ENCODE measurements around the gene CDIP1. TPM values are rescaled to one million over a fixed set of nuclear protein-coding genes. Genes with fewer than 3 reads are reported as not detected.

Gene CDIP1
- total and polyA plus RNA-seq, 10 of the 15 experiments (the other 5 are each of a cell fraction or from before 2014, with no cell fraction given) = 6.1 to 32.4 (median 13.6) TPM

DNA sequence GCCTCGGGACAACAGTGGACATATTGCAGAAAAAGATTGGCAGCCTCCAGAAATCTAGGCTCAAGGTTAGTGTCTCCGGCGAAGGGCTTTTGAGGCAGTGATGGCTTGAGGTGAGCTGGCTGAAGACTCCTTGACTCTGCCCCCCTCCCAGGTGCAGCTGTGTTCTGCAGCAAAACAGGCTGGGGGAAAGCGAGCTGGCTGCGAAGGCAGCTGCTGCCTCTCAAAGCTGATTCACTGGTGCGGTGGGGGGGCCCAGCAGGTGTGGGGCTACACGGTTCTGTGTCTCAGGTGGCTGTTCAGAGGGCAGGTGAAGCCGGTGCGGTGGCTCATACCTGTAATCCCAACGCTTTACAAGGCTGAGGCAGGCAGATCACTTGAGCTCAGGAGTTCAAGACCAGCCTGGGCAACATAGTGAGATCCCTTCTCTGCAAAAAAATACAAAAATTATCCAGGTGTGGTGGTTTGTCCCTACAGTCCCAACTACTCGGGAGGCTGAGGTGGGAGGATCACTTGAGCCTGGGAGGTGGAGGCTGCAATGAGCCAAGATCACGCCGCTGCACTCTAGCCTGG is 40.5 kb upstream of the CDIP1 start:
- no peaks in the 10 kb centered on the region for H3K9me3 ChIP-seq (replicated peaks; ENCODE audit: control insufficient read depth, insufficient read depth, low read length)
- ChIA-PET RAD21 (ENCODE audit: unreplicated experiment) (interaction anchor here (0.7 kb wide), 1 partner anchor 227 kb away, joined by 3 read pairs; no protein-coding TSS in a partner anchor), CTCF (no interaction called here), POLR2A (no interaction called here), SMC1A (ENCODE audit: uncharacterized antibody, unreplicated experiment) (no interaction called here)
- H3K27me3 ChIP-seq (replicated peaks in 1 of 2; ENCODE audit: control insufficient read depth in 2 of 2, insufficient read depth in 2 of 2, low read length in 1 of 2) = no peaks in the 10 kb centered on the region; a peak in 1 of 4 replicates
- H3K4me1 ChIP-seq (ENCODE audit: control insufficient read depth, insufficient read depth, low read length) = no peaks in the 10 kb centered on the region
- TF ChIP-seq RFX5 (IDR thresholded peaks at IDR 0.05; ENCODE audit: low read depth, low read length) (no peak), MXI1 (IDR thresholded peaks at IDR 0.05; ENCODE audit: low read depth, low read length) (no peak), POLR2AphosphoS2 (IDR thresholded peaks at IDR 0.05; ENCODE audit: low read depth, low read length) (no peak), NFYB (IDR thresholded peaks at IDR 0.05; ENCODE audit: insufficient read depth, low read depth, low read length) (no peak), RELA (IDR thresholded peaks at IDR 0.05; ENCODE audit: borderline replicate concordance, partially characterized antibody) (no peak), TARDBP (IDR thresholded peaks at IDR 0.05; ENCODE audit: borderline replicate concordance) (no peak), NFXL1 (IDR thresholded peaks at IDR 0.05; ENCODE audit: borderline replicate concordance) (no peak), TBL1XR1 (IDR thresholded peaks at IDR 0.05; ENCODE audit: low read depth, low read length) (no peak)
- H3K4me2 ChIP-seq (ENCODE audit: control insufficient read depth, insufficient read depth) = no peak overlapping the region
- in situ Hi-C loops (cut with MboI) (no loop called here), intact Hi-C loops (cut with micrococcal nuclease; ENCODE audit: unreplicated experiment) (no loop called here)
- H3K79me2 ChIP-seq (ENCODE audit: control insufficient read depth, insufficient read depth, low read length) = no peaks in the 10 kb centered on the region
- WGBS (ENCODE audit: insufficient coverage, insufficient replicate concordance, low lambda C conversion rate, missing lambda C conversion rate) = 53% methylated on average over 13 of the region's 13 CpGs
- no peak for ATAC-seq
- no peak for DNase-seq (ENCODE audit: low read depth, low spot score)
- no peak overlapping the region for H3K27ac ChIP-seq (ENCODE audit: control insufficient read depth, insufficient read depth)
- H3K4me3 ChIP-seq = no peak overlapping the region
- no peaks in the 10 kb centered on the region for H3K36me3 ChIP-seq (ENCODE audit: control insufficient read depth in 2 of 2, insufficient read depth in 2 of 2, low read length in 1 of 2)
- BruUV-seq (replicated peaks) = no TSS peak
- no peaks in the 10 kb centered on the region for H4K20me1 ChIP-seq (ENCODE audit: control insufficient read depth, insufficient read depth)
- no peak for FAIRE-seq
- no peak overlapping the region for H2AFZ ChIP-seq (ENCODE audit: control insufficient read depth, low read depth, low read length)
- no peak overlapping the region for H3K9ac ChIP-seq (ENCODE audit: control insufficient read depth, insufficient read depth, low read length)

DNA sequence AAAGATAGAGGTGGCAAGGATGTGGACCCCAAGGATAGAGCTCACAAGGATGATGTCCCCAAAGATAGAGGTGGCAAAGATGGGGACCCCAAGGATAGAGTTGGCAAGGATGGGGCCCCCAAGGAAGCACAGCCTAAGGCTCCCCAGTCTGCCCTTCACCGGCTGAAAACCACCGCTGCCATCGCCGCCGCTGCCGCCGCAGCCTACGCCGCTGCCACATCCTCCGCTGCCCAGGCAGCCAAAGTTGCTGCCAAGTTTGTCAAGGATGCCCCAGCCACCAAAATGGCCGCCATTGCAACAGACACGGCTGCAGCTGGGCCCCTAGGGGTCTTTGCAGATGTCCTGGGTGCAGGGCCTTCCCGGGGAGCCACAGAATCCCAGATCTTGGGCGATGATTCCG is 37.4 kb upstream of the CDIP1 start:
- ChIA-PET SMC1A (ENCODE audit: uncharacterized antibody, unreplicated experiment) (no interaction called here), POLR2A (no interaction called here), CTCF (no interaction called here), RAD21 (ENCODE audit: unreplicated experiment) (no interaction called here)
- intact Hi-C loops (cut with micrococcal nuclease; ENCODE audit: unreplicated experiment) = no loop called here
- Histone ChIP-seq H3K4me1 (ENCODE audit: control insufficient read depth, insufficient read depth, low read length) (no peaks in the 10 kb centered on the region), H3K9me3 (replicated peaks; ENCODE audit: control insufficient read depth, insufficient read depth, low read length) (no peaks in the 10 kb centered on the region), H3K36me3 (ENCODE audit: control insufficient read depth in 2 of 2, insufficient read depth in 2 of 2, low read length in 1 of 2) (no peaks in the 10 kb centered on the region), H3K27me3 (replicated peaks in 1 of 2; ENCODE audit: control insufficient read depth in 2 of 2, insufficient read depth in 2 of 2, low read length in 1 of 2) (no peaks in the 10 kb centered on the region; a peak in 1 of 4 replicates), H2AFZ (ENCODE audit: control insufficient read depth, low read depth, low read length) (no peak overlapping the region), H3K9ac (ENCODE audit: control insufficient read depth, insufficient read depth, low read length) (no peak overlapping the region), H3K27ac (ENCODE audit: control insufficient read depth, insufficient read depth) (no peak overlapping the region), H4K20me1 (ENCODE audit: control insufficient read depth, insufficient read depth) (no peaks in the 10 kb centered on the region), H3K4me3 (no peak overlapping the region), H3K79me2 (ENCODE audit: control insufficient read depth, insufficient read depth, low read length) (no peaks in the 10 kb centered on the region), H3K4me2 (ENCODE audit: control insufficient read depth, insufficient read depth) (no peak overlapping the region)
- WGBS (ENCODE audit: insufficient coverage, insufficient replicate concordance, low lambda C conversion rate, missing lambda C conversion rate) = 73% methylated on average over 12 of the region's 15 CpGs
- in situ Hi-C loops (cut with MboI) = no loop called here
- FAIRE-seq = no peak
- no peak for ATAC-seq
- BruUV-seq (replicated peaks) = no TSS peak
- no peak for DNase-seq (ENCODE audit: low read depth, low spot score)
- TF ChIP-seq ZNF217 (IDR thresholded peaks at IDR 0.05) (no peak), MXI1 (IDR thresholded peaks at IDR 0.05; ENCODE audit: low read depth, low read length) (no peak), EZH2 (IDR thresholded peaks at IDR 0.05; ENCODE audit: borderline replicate concordance, control insufficient read depth, low read depth, low read length) (no peak), RFX5 (IDR thresholded peaks at IDR 0.05; ENCODE audit: low read depth, low read length) (no peak), SUPT20H (IDR thresholded peaks at IDR 0.05; ENCODE audit: borderline replicate concordance, control insufficient read depth, low read depth, low read length) (no peak), NRF1 (conservative IDR thresholded peaks at IDR 0.05; ENCODE audit: low read depth, low read length) (no peak), BCL11A (IDR thresholded peaks at IDR 0.05; ENCODE audit: low read depth, low read length) (no peak)
- TF ChIP-seq, protein P1, sequence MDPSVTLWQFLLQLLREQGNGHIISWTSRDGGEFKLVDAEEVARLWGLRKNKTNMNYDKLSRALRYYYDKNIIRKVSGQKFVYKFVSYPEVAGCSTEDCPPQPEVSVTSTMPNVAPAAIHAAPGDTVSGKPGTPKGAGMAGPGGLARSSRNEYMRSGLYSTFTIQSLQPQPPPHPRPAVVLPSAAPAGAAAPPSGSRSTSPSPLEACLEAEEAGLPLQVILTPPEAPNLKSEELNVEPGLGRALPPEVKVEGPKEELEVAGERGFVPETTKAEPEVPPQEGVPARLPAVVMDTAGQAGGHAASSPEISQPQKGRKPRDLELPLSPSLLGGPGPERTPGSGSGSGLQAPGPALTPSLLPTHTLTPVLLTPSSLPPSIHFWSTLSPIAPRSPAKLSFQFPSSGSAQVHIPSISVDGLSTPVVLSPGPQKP (IDR thresholded peaks at IDR 0.05; ENCODE audit: low read depth, low read length) = no peak
- TF ChIP-seq, protein P2, sequence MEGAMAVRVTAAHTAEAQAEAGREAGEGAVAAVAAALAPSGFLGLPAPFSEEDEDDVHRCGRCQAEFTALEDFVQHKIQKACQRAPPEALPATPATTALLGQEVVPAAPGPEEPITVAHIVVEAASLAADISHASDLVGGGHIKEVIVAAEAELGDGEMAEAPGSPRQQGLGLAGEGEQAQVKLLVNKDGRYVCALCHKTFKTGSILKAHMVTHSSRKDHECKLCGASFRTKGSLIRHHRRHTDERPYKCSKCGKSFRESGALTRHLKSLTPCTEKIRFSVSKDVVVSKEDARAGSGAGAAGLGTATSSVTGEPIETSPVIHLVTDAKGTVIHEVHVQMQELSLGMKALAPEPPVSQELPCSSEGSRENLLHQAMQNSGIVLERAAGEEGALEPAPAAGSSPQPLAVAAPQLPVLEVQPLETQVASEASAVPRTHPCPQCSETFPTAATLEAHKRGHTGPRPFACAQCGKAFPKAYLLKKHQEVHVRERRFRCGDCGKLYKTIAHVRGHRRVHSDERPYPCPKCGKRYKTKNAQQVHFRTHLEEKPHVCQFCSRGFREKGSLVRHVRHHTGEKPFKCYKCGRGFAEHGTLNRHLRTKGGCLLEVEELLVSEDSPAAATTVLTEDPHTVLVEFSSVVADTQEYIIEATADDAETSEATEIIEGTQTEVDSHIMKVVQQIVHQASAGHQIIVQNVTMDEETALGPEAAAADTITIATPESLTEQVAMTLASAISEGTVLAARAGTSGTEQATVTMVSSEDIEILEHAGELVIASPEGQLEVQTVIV (IDR thresholded peaks at IDR 0.05; ENCODE audit: borderline replicate concordance, partially characterized antibody) = no peak

Measured in GM12878 (cell line).